GM10248 (cell line): Measurements from ENCODE around the gene MARCKS.

Experiments
- CTCF ChIA-PET: fragments of 300-600 bp; sonication (Branson Sonifier 250); formaldehyde crosslinking; extraction: SDS; loops from one replicate; lab custom pipeline; 2021; ENCODE audit warnings: antibody characterized with exemption; lab: Yijun Ruan, JAX
- POLR2A ChIA-PET: fragments of 350-650 bp; sonication (Branson Sonifier 250); formaldehyde crosslinking; extraction: SDS; loops from one replicate; lab custom pipeline; 2020; ENCODE audit warnings: antibody characterized with exemption; lab: Yijun Ruan, JAX
- DNase-seq: peaks from one replicate; pipeline ENCODE4 v3.0.0; 2012; ENCODE audit errors: extremely low spot score
- CTCF ChIP-seq: IDR thresholded peaks from 2 replicates; pipeline ENCODE4 v1.5.1; 2012; ENCODE audit warnings: mild to moderate bottlenecking, low read depth; ENCODE audit errors: extremely low read depth, missing control alignments, control extremely low read depth

The MARCKS gene

GRCh38 chr6:113856625-113857555, at the start of gene MARCKS:
TSS of gene MARCKS (plus strand) at chr6:113857345. CDS start at chr6:113857746, 401 bp downstream.
- POLR2A ChIA-PET, result interaction anchor here (1.1 kb wide), 1 partner anchor 550 kb away, joined by 3 read pairs; no protein-coding TSS in a partner anchor
- peak; percentile 85 for DNase-seq
- no peak for TF ChIP-seq CTCF
- CTCF ChIA-PET, result no interaction called here

GRCh38 chr6:113809826-113810225, 47.3 kb upstream of the MARCKS start:
- ChIA-PET POLR2A (no interaction called here), CTCF (interaction anchor here (1.0 to 1.3 kb wide), 3 partner anchors 12 to 17 kb away, joined by 3 to 4 read pairs (median 3); no protein-coding TSS in a partner anchor)
- no peak for TF ChIP-seq CTCF
- DNase-seq, result peak; percentile 32

- CTCF ChIA-PET, result interaction anchor here (1.5 kb wide), 1 partner anchor 13 kb away, joined by 4 read pairs; no protein-coding TSS in a partner anchor
- no peak for DNase-seq
- POLR2A ChIA-PET, result interaction anchor here (0.7 kb wide), 1 partner anchor 578 kb away, joined by 3 read pairs; no protein-coding TSS in a partner anchor
- no peak for TF ChIP-seq CTCF
Measured at GRCh38 chr6:113813142-113813541, 44.0 kb upstream of the MARCKS start.

- POLR2A ChIA-PET, result no interaction called here
- no peak for DNase-seq
- TF ChIP-seq CTCF, result no peak
Measured at GRCh38 chr6:113818578-113818977, 38.6 kb upstream of the MARCKS start.

GRCh38 chr6:113819169-113819830, 37.8 kb upstream of the MARCKS start:
- ChIA-PET CTCF (interaction anchor here (1.9 kb wide), 1 partner anchor 12 kb away, joined by 5 read pairs; no protein-coding TSS in a partner anchor), POLR2A (no interaction called here)
- DNase-seq, result no peak
- TF ChIP-seq CTCF, result no peak

More at GRCh38 chr6:113818578-113818977, 38.6 kb upstream of the MARCKS start:
- CTCF ChIA-PET, result interaction anchor here (1.1 to 1.9 kb wide), 4 partner anchors 12 to 70 kb away, joined by 3 to 5 read pairs (median 3); no protein-coding TSS in a partner anchor

GRCh38 chr6:113820761-113821160, 36.4 kb upstream of the MARCKS start:
- DNase-seq, result no peak
- no peak for TF ChIP-seq CTCF
- CTCF ChIA-PET, result interaction anchor here (1.3 to 2.3 kb wide), 4 partner anchors 14 to 38 kb away, joined by 3 to 7 read pairs (median 6); no protein-coding TSS in a partner anchor
- POLR2A ChIA-PET, result no interaction called here
